ENCODE measurements around the gene TAS2R1. TPM values are rescaled to one million over a fixed set of nuclear protein-coding genes. Genes with fewer than 3 reads are reported as not detected.

Gene TAS2R1
- total and polyA plus RNA-seq, 8 donors: not detected

DNA sequence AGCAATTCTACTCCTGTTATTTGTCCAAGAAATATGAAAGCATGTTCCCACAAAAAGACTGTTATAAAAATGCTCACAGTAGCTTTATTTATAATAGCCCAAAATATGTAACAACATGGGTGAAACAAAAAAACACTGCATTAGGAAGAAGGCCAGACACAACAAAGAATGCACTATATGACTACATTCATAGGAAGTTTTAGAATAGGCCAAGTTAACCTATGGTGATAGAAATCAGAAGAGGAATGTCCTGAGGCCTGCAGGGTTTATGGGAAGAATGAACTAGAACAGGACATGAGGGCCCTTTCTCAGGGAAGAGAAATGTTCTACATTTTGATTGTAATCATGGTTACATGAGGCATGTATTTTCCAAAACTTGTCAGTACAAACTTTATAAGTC lies 24.7 kb upstream of the TAS2R1 start:
- Histone ChIP-seq H3K9me3 (no peaks in the 10 kb centered on the region), H3K36me3 (no peaks in the 10 kb centered on the region), H3K4me1 (no peaks in the 10 kb centered on the region), H3K27ac (no peak overlapping the region), H3K27me3 (no peaks in the 10 kb centered on the region), H3K4me3 (no peak overlapping the region)
- no peak for DNase-seq
- TF ChIP-seq EP300 (IDR thresholded peaks at IDR 0.05) (no peak), POLR2A (IDR thresholded peaks at IDR 0.05) (no peak), CTCF (IDR thresholded peaks at IDR 0.05) (no peak), POLR2AphosphoS5 (IDR thresholded peaks at IDR 0.05) (no peak)
- intact Hi-C loops (cut with DNase I; ENCODE audit: low total_unique reads): no loop called here

GRCh38 chr5:9653811-9654210 lies 23.7 kb upstream of the TAS2R1 start:
- WGBS, 5 donors: 10 to 32% (median 25%) methylated on average over 2 of the region's 2 CpGs
- intact Hi-C loops (cut with DNase I; ENCODE audit: low total_unique reads): no loop called here
- Histone ChIP-seq H3K4me3 (no peak overlapping the region), H3K27ac (no peak overlapping the region), H3K4me1 (no peaks in the 10 kb centered on the region), H3K9me3 (no peaks in the 10 kb centered on the region), H3K27me3 (no peaks in the 10 kb centered on the region), H3K36me3 (no peaks in the 10 kb centered on the region)
- DNase-seq: peak; percentile 43 to 78
- TF ChIP-seq EP300 (IDR thresholded peaks at IDR 0.05): no peak
- TF ChIP-seq POLR2AphosphoS5 (IDR thresholded peaks at IDR 0.05): peak in 1 of 3 donors; percentile 29
- no peak for TF ChIP-seq CTCF (IDR thresholded peaks at IDR 0.05)
- TF ChIP-seq POLR2A (IDR thresholded peaks at IDR 0.05): no peak

GRCh38 chr5:9653061-9653460 lies 22.9 kb upstream of the TAS2R1 start:
- TF ChIP-seq CTCF (IDR thresholded peaks at IDR 0.05) (no peak), EP300 (IDR thresholded peaks at IDR 0.05) (no peak), POLR2AphosphoS5 (IDR thresholded peaks at IDR 0.05) (no peak), POLR2A (IDR thresholded peaks at IDR 0.05) (no peak)
- no peaks in the 10 kb centered on the region for H3K4me1 ChIP-seq
- WGBS, 5 donors: 71 to 77% (median 76%) methylated on average over 7 of the region's 7 CpGs
- H3K27me3 ChIP-seq: no peaks in the 10 kb centered on the region
- no peaks in the 10 kb centered on the region for H3K36me3 ChIP-seq
- DNase-seq: no peak
- no peaks in the 10 kb centered on the region for H3K9me3 ChIP-seq
- H3K4me3 ChIP-seq: no peak overlapping the region
- H3K27ac ChIP-seq: no peak overlapping the region
- intact Hi-C loops (cut with DNase I; ENCODE audit: low total_unique reads): no loop called here

DNA sequence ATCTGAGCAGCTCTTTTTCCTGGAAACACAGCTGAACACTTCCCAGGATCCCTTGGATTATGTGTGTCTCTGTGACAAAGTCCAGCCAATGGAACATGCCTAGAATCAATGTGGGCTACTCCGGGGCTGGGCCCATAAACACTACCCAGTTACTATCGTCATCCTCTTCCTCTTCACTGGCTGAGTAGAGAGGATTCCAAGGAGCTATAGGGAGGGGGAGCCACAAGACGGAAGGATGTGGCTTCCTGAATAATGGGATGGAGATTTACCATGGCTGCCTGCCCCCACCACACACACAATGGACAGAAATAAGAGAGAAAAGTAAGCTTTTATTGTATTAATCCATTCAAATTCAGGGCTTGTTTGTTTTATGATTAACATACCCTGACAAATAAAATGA lies 22.1 kb upstream of the TAS2R1 start:
- Histone ChIP-seq H3K36me3 (no peaks in the 10 kb centered on the region), H3K27ac (no peak overlapping the region), H3K4me1 (no peaks in the 10 kb centered on the region), H3K9me3 (no peaks in the 10 kb centered on the region), H3K27me3 (no peaks in the 10 kb centered on the region), H3K4me3 (no peak overlapping the region)
- whole genome bisulfite sequencing, 5 donors: 70 to 85% (median 77%) methylated on average over 3 of the region's 3 CpGs
- intact Hi-C loops (cut with DNase I; ENCODE audit: low total_unique reads): no loop called here
- TF ChIP-seq EP300 (IDR thresholded peaks at IDR 0.05) (no peak), CTCF (IDR thresholded peaks at IDR 0.05) (no peak), POLR2A (IDR thresholded peaks at IDR 0.05) (no peak), POLR2AphosphoS5 (IDR thresholded peaks at IDR 0.05) (no peak)
- DNase-seq: no peak

Measured in stomach (tissue), 9 donors.